ENCODE results near the gene PRXL2A. TPM values are rescaled to one million over a fixed set of nuclear protein-coding genes. Genes with fewer than 3 reads are reported as not detected.

PRXL2A gene
- polyA plus RNA-seq, 1 of the 3 experiments (the other 2 are of a cell fraction): 15.6 TPM

- TF ChIP-seq NFIC (IDR thresholded peaks at IDR 0.05; ENCODE audit: borderline replicate concordance) (no peak), YY1 (IDR thresholded peaks at IDR 0.05; ENCODE audit: low read depth) (no peak), CTCF (IDR thresholded peaks at IDR 0.05) (no peak), NRF1 (IDR thresholded peaks at IDR 0.05; ENCODE audit: low read depth, low read length) (no peak)
Measured at GRCh38 chr10:80468002-80468401, 59.7 kb downstream of the PRXL2A start (continued).

GRCh38 chr10:80468806-80469421, 60.6 kb downstream of the PRXL2A start:
- Histone ChIP-seq H3K27me3 (ENCODE audit: insufficient read depth) (no peaks in the 10 kb centered on the region), H4K20me1 (ENCODE audit: insufficient read depth) (peaks cover 79% of the 10 kb centered on the region), H3K4me2 (no peak overlapping the region), H3K9ac (no peak overlapping the region), H2AFZ (ENCODE audit: low read depth) (no peak overlapping the region), H3K4me1 (ENCODE audit: control insufficient read depth in 1 of 2, insufficient read depth in 2 of 2, low read depth in 1 of 2, low read length in 1 of 2) (peaks cover 31 to 53% of the 10 kb centered on the region in 2 experiments; a peak in 3 of 4 replicates), H3K27ac (ENCODE audit: low read depth in 2 of 2, low read length in 1 of 2) (no peak overlapping the region), H3K79me2 (ENCODE audit: insufficient read depth) (peaks cover 99% of the 10 kb centered on the region), H3F3A (replicated peaks; ENCODE audit: insufficient read depth) (peaks cover 8% of the 10 kb centered on the region), H3K36me3 (replicated peaks in 1 of 2; ENCODE audit: control insufficient read depth in 1 of 2, insufficient read depth in 2 of 2, low read length in 1 of 2) (peaks cover 2 to 16% of the 10 kb centered on the region in 2 experiments), H3K9me3 (no peaks in the 10 kb centered on the region), H3K9me2 (no peaks in the 10 kb centered on the region), H3K4me3 (ENCODE audit: low read depth in 2 of 2, low read length in 1 of 2) (no peak overlapping the region)
- ChIA-PET CTCF (interaction anchor here (0.7 to 35.3 kb wide), 4 partner anchors 20 to 1068 kb away, joined by 3 to 602 read pairs (median 14); no protein-coding TSS in a partner anchor), POLR2A (no interaction called here)
- no peak for DNase-seq
- WGBS (ENCODE audit: low lambda C conversion rate): 88% methylated on average over 7 of the region's 7 CpGs
- TF ChIP-seq YY1 (IDR thresholded peaks at IDR 0.05; ENCODE audit: low read depth) (no peak), GABPA (IDR thresholded peaks at IDR 0.05; ENCODE audit: low read depth) (no peak), POLR2AphosphoS5 (IDR thresholded peaks at IDR 0.05; ENCODE audit: low read depth, low read length) (no peak), TCF12 (IDR thresholded peaks at IDR 0.05) (no peak), CTCF (IDR thresholded peaks at IDR 0.05) (no peak), EP300 (IDR thresholded peaks at IDR 0.05; ENCODE audit: borderline replicate concordance in 1 of 2, low read depth in 1 of 2, low read length in 1 of 2) (no peak), RCOR1 (IDR thresholded peaks at IDR 0.05; ENCODE audit: low read length) (no peak), IRF3 (IDR thresholded peaks at IDR 0.05; ENCODE audit: low read depth, low read length) (no peak), NRF1 (IDR thresholded peaks at IDR 0.05; ENCODE audit: low read depth, low read length) (no peak), USF1 (IDR thresholded peaks at IDR 0.05; ENCODE audit: borderline replicate concordance, low read depth) (no peak), ELF1 (IDR thresholded peaks at IDR 0.05) (no peak), RAD21 (IDR thresholded peaks at IDR 0.05; ENCODE audit: low read length) (no peak), NFIC (IDR thresholded peaks at IDR 0.05; ENCODE audit: borderline replicate concordance) (no peak), GATA2 (CRISPR knock-in tag; IDR thresholded peaks at IDR 0.05) (no peak)

Measured in SK-N-SH (cell line).